HG02943 (cell line): ENCODE results near the gene TNNC1.

ENCODE experiments used
- ATAC-seq: cut with Tn5 transposase; IDR thresholded peaks from one replicate; pipeline ENCODE4 v1.9.1; 2021; ENCODE audit warnings: mild to moderate bottlenecking, low read depth, moderate library complexity; ENCODE audit not compliant: unreplicated experiment

Gene TNNC1

DNA sequence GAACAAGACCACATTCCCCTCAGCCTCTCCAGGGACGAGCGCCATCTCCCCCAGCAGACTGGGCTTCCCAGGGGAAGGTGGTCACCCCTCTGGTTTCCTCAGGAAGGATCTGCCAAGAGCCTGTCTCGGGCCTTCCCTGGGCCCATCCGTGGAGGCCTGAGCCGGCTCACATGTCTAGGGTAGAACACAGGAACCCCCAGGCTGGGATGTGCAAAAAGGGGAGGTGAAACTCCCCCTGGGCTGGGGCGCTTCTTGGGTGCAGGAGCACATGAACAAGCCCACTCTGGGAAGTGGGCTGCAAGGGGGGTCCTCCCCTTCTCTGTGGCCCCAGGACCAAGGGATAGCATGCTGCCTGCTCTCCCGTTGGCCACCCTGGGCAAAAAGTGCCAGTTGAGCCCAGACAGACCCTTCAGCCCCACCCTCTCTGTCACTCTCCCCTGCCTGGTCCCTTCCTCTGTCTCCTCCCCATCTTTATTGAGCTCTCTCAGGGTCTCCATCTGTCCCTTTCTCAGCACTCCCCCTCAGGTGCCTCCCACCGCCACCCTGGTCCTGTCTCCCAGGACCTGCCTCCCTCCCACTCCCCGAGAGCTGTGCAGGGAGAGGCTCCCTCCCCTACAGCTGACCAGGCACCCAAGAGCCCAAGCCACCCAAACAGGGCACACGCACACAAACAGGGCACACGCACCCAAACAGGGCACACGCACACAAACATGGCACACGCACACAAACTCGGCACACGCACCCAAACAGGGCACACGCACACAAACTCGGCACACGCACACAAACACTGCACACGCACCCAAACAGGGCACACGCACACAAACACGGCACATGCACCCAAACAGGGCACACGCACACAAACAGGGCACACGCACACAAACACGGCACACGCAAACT, 9.8 kb downstream of the TNNC1 start:
- no peak for ATAC-seq

DNA sequence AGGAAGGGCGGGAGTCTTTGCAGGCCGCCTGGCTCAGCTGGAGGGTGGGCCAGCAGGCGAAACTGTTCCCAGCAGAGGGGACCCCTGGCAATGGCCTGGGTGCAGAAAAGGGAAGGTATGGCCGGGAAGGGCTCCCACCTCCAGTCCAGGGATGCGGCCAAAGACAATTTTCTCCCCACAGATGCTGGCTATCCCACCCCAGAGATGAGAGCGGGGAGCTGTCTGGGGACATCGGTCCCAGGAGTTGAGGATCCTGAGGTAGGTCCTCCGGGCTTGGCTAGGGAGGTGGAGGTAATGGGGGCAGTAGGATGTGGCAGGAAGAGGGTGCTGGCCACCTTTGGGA, 10.6 kb downstream of the TNNC1 start:
- no peak for ATAC-seq

DNA sequence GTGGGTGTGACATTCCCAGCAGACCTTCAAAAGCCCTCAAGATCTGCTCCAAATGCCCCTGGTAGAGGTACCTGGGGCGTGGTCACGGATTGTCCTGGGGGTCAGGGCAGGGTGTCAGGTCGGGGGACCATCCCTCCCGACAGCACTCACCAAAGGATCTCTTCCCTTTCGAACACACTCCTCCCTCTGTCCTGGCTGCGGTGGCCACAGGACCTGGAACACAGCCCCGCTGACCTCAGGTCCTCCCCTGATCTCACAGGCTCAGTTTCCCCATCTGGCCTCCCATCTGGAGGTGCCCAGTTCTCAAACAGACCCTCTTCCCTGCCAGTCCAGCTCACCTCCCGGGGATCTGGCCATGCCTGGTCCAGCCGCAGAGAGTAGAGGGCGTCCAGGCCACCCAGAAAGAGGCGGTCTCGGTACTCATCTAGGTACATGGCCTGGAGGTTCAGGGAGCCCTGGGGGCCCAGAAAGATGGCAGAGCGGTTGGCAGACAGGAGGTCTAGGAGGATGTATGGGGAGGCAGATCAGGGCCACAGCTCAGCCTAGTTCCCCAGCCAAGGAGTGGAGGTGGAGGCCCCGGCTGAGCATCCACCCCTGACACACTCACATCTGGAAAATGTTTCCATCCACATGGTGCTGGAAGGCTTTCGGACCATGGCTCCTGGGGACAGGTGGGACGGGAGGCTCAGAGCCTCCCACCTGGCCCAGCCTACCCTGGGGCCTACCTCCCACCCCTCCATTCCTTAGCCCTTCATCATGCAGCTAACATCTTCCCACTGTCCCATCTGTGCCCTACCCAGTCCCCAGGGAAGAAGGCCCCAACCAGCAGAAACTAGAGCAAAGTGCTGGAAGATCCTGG, 11.2 kb downstream of the TNNC1 start:
- ATAC-seq = no peak

DNA sequence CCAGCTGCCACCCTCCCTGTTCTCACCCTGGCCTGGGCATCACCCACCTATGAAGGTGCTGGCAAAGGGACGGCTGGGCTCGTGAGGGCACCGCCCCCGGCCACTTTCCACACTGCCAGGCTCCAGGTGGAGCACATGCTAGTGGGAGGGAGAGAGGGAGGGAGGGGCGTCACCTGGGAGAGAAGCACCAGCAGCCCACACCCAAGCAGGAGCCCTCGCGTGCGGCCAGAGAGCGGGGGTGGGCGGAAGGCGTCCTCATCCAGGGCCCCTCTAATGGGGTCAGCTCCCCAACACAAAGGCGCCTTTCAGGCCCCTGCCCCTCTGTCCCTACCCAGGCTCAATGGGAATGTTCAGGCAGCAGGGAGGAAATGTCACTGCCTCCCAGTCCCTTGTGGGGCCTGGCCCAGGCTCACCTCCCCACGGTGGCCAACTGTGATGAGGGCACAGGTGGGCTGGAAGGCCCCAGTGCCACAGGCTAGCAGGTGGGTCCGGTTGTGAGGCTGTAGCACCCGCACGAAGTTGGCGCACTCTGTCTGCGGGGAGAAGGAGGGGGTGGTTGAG, 12.0 kb downstream of the TNNC1 start:
- ATAC-seq = no peak

DNA sequence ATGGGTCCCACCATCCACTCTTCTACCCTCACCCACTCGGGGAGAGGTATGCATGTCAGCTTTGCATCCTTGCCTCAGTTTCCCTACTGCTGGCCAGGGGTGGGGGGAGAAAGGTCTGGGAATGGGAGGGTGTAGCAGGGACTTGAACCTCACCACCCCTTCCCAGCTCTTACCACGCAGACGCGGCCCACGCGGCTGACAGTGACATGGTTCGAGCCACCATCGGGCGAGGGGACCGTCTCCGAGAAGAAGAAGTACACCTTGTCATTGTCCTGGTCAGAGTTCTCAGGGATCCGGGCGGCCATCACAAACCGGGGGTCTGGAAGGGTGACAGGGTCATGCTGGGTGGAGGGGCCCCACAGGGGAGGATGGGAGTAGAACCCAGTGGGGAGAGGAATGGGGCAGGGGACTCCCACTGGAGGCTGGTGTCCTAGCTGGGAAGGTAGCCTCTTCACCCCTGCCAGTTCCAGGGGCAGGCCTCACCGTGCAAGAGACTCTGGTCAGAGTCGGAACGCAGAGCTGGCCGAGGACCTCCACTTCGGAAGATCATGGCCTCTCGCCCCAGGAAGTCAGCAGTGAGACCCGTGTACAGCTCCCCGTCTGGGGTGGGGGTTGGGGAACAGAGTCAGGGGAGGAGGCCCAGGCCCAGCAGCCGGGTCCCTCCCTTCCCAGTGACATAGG, 12.6 kb downstream of the TNNC1 start:
- no peak for ATAC-seq

DNA sequence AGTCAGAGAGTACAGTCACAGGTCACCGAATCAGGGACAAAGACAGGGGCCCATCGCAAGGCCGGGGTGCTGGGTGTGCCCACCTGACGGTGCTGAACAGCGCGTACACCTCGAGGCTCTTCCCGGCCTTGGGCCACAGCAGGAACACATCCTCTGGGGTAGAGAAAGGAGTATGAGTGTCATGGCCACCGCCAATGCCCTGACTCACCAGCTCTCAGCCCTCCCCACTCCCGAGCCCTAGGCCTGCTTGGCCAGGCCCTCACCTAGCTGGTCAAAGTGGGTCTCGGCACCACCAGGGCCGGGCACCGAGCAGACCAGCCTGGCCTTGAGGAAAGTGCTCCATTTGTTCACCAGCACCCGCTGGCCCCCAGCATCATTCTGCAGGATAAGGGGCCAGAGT, 13.2 kb downstream of the TNNC1 start:
- ATAC-seq = no peak

DNA sequence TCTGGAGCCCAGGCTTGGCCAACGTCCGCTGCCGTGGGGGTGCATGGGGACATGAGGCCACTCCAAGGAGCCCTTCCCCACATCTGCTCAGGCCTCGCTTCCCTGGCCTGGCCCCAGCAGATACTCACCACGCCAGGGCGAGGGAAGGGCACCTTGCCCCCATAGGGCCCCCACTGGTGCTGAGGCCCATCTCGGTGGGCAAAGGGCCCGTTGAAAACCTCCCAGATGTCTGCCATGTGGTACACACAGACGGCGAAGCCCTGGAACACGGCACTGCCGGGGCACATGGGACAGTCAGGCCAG, 13.6 kb downstream of the TNNC1 start:
- ATAC-seq = no peak

DNA sequence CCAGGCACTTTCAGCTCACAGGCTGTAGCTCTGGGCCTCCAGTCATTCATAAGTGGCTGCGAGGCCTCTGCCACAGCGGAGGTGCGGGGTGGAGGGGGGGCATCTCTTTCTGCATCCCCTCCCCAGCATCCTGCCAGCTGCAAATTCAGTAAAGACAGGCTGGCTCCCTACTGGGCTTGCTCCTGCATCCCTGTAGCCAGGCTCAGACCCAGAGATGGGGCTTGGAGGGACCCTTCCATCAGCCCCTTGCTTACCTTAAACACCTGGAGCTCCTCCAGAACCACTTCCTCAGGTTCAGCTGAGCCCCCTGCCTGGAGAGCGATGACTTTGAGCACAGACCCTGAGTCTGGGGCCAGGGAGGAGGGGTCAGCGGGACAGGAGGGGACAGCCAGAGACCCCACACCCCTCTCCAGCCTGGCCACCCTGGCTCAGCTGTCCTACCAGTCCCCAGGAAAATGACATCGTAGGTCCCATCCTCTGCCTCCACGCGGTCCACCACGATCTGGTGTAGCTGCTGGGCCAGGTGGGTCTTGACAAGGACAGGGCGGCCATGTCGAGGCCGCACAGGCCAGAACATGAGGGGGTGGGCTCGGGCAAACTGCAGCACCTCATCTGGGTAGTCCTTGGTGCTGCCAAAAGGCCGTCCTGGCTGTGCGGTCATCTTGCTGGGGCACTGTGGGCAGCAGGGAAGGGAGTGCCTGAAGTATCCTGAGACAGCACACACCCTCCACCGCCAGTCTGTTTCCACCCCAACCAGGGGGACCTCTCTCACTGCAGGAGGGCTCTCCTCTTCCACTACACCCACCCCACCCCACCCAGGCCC, 14.2 kb downstream of the TNNC1 start:
- ATAC-seq = no peak

DNA sequence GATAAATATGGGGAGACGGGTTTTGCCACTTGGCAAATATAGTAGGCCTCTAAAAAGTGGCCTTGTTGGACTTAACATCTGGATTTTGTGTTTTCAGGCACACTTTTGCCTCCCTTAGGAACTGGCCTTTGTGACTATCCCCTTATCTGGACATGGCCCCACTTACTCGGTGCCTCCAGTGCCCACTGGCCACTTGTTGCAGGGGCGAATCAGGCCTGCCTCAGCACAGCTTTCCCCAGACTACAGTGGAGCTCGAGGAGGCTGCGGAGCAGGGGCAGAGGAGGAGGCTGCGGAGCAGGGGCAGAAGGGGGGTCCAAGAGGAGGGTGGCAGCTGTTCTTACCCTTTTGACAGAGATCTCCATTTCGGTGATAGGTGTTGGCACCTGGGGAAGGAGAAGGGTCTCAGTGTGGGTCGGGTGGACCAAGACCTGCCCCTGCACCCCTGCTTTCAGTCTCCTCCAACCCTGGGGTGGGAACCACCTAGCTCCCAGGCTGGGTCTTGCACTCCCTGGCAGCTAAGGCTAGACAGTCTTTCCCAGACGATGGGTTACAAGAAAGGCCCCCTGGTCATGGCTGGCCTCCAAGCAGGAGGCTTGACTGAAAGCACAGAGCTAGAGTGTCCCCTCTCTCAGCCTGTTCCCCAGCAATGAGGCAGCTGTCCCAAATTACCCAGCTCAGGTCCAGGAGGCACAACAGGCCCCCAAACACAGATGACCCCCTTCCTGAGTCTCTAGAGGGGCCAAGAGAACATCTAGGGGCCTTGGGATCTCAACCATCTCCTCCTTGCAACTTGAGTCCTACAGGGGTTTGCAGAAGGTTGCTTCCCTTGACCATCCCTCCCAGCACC, 15.0 kb downstream of the TNNC1 start:
- no peak for ATAC-seq

DNA sequence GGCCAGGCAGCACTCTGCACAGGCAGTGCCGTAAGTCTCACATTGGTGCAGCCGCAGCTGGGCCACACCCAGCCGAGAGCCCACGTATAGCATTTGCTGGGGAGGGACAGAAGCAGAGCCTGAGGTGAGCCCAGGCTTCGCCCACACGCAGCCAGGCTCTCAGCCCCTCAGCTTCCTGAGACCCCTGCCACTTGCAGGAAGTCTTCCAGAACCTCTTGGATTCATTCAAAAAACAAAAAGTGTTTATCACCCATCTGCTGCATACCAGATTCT, 15.8 kb downstream of the TNNC1 start:
- no peak for ATAC-seq

DNA sequence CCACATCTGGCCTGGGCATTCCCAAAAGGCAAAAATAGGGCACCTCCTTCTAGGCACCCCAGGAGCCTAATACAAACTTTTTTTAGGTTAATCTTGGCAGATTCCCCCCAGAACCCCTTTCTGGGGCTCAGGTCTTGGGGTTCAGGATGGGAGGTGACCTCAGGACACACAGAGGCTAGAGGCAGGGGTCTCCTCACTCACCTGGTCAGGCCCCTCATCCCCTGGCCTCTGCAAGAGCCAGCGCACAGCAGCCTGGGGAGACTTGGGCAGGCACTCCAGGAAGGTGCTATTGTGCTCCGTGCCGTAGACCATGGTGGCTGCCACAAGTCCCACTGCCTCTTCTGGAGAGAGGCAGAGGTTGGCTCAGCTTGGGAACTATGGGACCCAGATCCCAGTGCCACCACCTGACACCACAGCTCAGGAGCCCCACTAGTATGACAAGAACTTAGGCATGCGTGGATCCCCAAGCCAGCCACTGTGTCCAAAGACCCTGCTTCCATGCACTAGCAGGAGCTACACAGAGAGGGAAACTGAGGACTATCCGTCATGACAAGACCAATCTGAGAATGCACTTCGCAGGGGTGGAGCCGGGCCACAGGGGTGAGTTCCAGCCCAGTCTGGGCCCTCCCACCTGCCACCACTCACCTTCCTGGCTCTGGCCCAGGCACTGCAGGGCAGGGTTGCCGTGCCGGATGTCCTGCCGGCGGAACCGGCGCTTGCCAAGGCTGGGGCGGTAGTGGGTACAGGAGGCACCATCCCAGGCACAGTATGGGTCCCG, 16.3 kb downstream of the TNNC1 start:
- ATAC-seq = no peak

DNA sequence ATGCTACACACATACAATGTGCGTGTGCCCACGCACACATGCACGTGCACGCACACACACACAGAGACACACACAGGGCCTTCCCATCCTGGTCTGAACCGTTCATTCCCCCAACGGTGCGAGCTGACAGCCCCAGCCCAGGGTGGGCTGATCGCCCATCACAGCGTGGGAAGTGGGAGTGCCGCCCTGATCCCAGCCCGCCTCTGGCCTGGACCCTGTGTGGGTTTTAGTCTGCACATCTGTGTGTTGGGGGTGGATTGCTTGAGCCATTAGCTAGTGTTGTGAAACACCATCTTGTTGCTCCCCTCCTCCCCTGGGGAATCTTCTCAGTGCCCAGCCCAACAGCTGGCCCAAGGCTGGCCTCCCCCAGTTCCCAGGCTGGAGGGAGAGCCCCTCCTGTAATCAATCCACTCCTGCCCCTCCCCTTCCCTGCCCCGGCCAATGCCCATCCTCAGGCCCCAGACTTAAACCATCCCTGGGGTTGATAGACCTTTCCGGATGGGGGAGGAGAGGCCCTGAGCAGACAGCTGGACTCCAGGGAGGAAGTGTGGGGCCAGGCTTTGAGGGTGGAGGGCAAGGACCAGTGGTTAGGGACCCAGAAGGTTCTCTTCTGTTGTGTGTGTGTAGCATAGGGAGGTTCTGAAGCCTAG, 17.2 kb downstream of the TNNC1 start:
- no peak for ATAC-seq

DNA sequence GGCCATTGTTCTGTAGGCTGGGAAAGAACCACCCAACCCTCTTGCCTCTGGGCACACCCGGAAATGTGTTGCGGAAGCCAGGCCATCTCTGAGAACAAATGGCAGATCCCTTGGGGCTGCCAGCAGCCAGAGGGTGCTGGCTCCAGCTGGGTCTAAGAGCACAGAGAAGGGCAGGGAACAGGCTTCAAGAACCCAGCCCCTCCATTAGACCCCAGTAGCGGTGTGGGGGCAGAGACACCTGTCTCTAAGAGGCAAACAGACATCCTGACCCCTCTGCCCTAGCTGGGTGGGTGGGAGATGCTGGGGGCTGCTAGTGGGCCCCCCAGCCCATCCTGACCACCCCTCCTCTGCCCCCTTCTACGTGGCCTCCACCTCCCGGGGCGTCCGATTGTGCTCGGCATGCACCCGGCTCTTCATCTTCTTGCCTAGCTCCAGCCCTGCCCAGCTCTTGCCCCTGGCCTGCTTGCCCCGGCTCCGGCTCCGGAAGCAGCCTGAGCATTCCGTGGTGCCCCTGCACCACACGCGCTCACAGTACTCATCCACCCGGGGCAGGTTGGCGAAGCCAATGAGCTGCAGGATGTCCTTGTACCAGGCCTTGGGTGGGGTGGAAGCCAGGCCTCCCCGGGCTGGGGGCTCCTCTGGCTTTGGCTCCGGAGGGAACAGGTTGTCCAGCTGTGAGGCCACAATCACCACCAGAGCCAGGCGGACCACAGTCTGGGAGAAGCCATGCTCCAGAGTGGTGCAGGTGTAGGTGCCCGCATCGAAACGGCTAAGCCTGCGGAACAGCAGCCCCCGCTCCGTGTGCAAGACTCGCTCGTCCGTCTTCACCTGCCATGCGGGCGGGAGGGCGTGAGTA, 18.4 kb downstream of the TNNC1 start:
- no peak for ATAC-seq

DNA sequence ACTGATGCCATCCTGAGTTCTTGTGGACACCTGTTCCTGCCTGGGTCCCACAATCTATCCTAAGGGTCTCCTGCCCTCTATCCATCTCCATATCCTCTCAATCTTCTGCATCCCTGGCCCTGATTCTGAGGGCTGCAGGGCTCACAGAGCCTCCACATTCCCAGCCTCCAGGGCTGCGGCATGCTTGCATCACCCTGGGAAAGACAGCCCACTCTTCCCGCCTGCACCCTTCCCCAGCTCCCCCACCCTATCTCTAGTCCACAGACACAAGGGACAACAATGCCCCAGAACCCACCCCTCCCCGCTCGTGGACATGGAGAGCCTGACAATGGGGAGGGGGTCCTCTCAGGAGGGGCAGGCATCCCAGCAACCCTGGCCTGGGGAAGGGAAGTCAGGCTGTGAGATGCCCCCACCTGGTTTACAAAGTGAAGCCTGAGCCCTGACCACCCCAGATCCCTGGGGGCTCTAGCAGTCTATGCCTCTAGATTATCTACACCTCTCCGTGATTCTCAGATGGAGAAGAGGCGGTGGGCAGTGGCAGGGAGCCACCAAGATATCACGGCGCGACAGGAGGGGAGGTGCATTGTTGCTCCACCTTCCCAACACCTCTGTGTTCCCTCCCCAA, 19.2 kb downstream of the TNNC1 start:
- no peak for ATAC-seq

DNA sequence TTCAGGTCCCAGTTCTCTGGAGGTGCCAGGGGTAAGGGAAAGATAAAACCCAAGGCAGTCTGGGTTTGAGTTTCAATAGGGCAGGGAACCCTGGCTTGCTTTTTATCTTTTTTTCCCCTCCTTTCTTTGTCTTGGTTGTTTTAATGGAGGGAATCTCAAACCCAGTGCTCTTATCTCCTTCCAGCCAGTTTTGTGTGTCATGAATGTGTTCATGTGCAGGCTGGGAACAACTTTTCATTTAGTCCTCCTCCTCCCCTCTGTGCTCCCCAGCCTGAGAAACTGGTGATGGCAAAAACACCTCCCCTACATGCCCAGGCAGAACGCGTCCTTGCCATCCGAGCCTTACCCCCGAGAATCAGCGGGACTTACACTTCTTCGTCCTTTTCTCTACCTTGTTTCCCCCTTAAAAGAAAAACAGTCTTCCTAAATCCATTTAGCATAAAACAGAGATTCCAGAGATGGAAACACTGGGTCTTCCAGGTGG, 19.8 kb downstream of the TNNC1 start:
- no peak for ATAC-seq

DNA sequence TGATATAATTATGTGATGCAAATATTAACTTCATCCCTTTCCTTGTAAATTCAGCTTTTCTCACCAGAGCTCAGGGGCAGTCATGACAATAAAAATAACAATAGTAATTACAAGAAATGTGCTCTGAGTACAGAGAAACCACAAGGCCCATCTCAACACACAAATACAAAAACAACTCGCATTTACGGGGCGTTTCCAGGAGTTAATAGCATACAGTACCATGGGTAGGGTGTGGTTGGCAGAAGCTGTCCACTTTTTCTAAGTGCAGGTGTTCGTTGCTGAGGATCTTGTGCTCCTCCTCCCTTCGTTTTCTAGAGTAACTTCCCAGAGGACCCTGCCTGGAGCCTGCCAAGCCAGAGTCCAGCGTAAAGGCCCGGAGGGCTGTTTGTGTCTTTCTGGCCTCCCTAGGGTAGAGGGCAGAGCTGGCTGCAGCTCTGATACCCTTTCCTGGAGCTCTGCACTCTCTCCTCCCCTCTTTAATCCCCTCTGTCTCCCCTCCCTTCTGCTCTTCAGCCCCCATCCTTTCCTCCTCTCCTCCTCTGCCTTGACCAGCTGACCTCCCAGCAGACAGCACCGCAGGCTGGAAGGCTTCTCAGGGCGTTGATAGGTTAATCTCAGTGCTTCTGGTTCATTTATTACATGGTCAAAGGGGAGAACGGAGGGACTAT, 20.4 kb downstream of the TNNC1 start:
- no peak for ATAC-seq
